Mesenchymal stem cell (in vitro differentiated cells and primary cell): Measurements from ENCODE around the gene MRE11.

Source experiments
- DNase-seq: peaks from one replicate; pipeline ENCODE4 v3.0.0-alpha.2; 2013
- H2AFZ ChIP-seq: one replicate; pipeline ENCODE4 v1.6.1; 2013; ENCODE audit warnings: low read depth, mild to moderate bottlenecking, control low read depth, inconsistent platforms, low read length, moderate library complexity
- H2AK5ac ChIP-seq: 2 replicates; pipeline ENCODE4 v1.6.1; 2013; ENCODE audit warnings: low read length, moderate library complexity, mild to moderate bottlenecking, inconsistent platforms; ENCODE audit not compliant: severe bottlenecking
- H2BK120ac ChIP-seq: one replicate; pipeline ENCODE4 v1.6.1; 2013; ENCODE audit warnings: low read depth, mild to moderate bottlenecking, inconsistent platforms, low read length, moderate library complexity
- H2BK12ac ChIP-seq, 2 experiments: one replicate each; pipeline ENCODE4 v1.6.1; 2013; ENCODE audit warnings: inconsistent platforms in 2 of 2, low read length in 2 of 2, mild to moderate bottlenecking in 2 of 2, moderate library complexity in 2 of 2, control low read depth in 1 of 2
- H2BK15ac ChIP-seq: one replicate; pipeline ENCODE4 v1.6.1; 2013; ENCODE audit warnings: mild to moderate bottlenecking, low read depth, inconsistent platforms; ENCODE audit not compliant: poor library complexity, severe bottlenecking
- H2BK5ac ChIP-seq: 2 replicates; pipeline ENCODE4 v1.6.1; 2013; ENCODE audit warnings: low read depth, mild to moderate bottlenecking, low read length, control low read depth, inconsistent platforms; ENCODE audit not compliant: poor library complexity, severe bottlenecking
- H3K14ac ChIP-seq, 2 experiments: one replicate each; pipeline ENCODE4 v1.6.1; 2013; ENCODE audit warnings: inconsistent platforms in 2 of 2, low read length in 2 of 2, control low read depth in 1 of 2, mild to moderate bottlenecking in 1 of 2, moderate library complexity in 1 of 2
- H3K18ac ChIP-seq, 2 experiments: one replicate each; pipeline ENCODE4 v1.6.1; 2013; ENCODE audit warnings: inconsistent platforms in 2 of 2, low read length in 2 of 2, control low read depth in 1 of 2, low read depth in 1 of 2, mild to moderate bottlenecking in 1 of 2
- H3K23ac ChIP-seq, 2 experiments: one replicate each; pipeline ENCODE4 v1.6.1; 2013; ENCODE audit warnings: inconsistent platforms in 2 of 2, low read length in 2 of 2, mild to moderate bottlenecking in 2 of 2, moderate library complexity in 2 of 2, control low read depth in 1 of 2
- H3K27ac ChIP-seq: 2 replicates; pipeline ENCODE4 v1.5.1; 2013; ENCODE audit warnings: mild to moderate bottlenecking, moderate library complexity, low read length, control low read depth, inconsistent platforms; ENCODE audit not compliant: poor library complexity, severe bottlenecking
- H3K27me3 ChIP-seq, 2 experiments: 2 replicates each; pipeline versions ENCODE4 v1.6.1 to v1.7.0; 2013; ENCODE audit warnings: low read length in 2 of 2, mild to moderate bottlenecking in 2 of 2, moderate library complexity in 2 of 2, control low read depth in 1 of 2, inconsistent platforms in 1 of 2; ENCODE audit not compliant: control insufficient read depth in 1 of 2, insufficient read depth in 1 of 2
- H3K36me3 ChIP-seq, 2 experiments: 2 replicates each; pipeline versions ENCODE4 v1.6.1 to v1.7.0; 2013; ENCODE audit warnings: low read length in 2 of 2, control low read depth in 1 of 2, inconsistent platforms in 1 of 2, low read depth in 1 of 2, mild to moderate bottlenecking in 1 of 2; ENCODE audit not compliant: insufficient read depth in 2 of 2, control insufficient read depth in 1 of 2
- H3K4ac ChIP-seq, 2 experiments: one replicate each; pipeline ENCODE4 v1.6.1; 2013; ENCODE audit warnings: inconsistent platforms in 2 of 2, low read length in 2 of 2, mild to moderate bottlenecking in 2 of 2, moderate library complexity in 2 of 2, control low read depth in 1 of 2, low read depth in 1 of 2
- H3K4me1 ChIP-seq: 2 replicates; pipeline ENCODE4 v1.6.1; 2013; ENCODE audit warnings: low read depth, low read length, control low read depth; ENCODE audit not compliant: control insufficient read depth, insufficient read depth
- H3K4me2 ChIP-seq: 2 replicates; pipeline ENCODE4 v1.6.1; 2013; ENCODE audit warnings: low read length, mild to moderate bottlenecking, inconsistent platforms; ENCODE audit not compliant: poor library complexity, severe bottlenecking
- H3K4me3 ChIP-seq, 2 experiments: 2 replicates each; pipeline versions ENCODE4 v1.5.1 to v1.7.0; 2013; ENCODE audit warnings: low read length in 2 of 2, mild to moderate bottlenecking in 2 of 2, control low read depth in 1 of 2, low read depth in 1 of 2; ENCODE audit not compliant: insufficient read depth in 1 of 2
- H3K79me1 ChIP-seq: replicated peaks from 2 replicates; pipeline ENCODE4 v1.6.1; 2013; ENCODE audit warnings: mild to moderate bottlenecking, control low read depth, low read length, inconsistent platforms; ENCODE audit not compliant: poor library complexity, severe bottlenecking
- H3K9ac ChIP-seq: 2 replicates; pipeline ENCODE4 v1.7.0; 2013; ENCODE audit warnings: mild to moderate bottlenecking, low read length, moderate library complexity
- H3K9me3 ChIP-seq: 2 replicates; pipeline ENCODE4 v1.7.0; 2013; ENCODE audit warnings: mild to moderate bottlenecking, low read length; ENCODE audit not compliant: control insufficient read depth
- H4K8ac ChIP-seq: one replicate; pipeline ENCODE4 v1.6.1; 2013; ENCODE audit warnings: inconsistent platforms, mild to moderate bottlenecking, low read length, moderate library complexity
- H4K91ac ChIP-seq: one replicate; pipeline ENCODE4 v1.6.1; 2013; ENCODE audit warnings: mild to moderate bottlenecking, low read length, inconsistent platforms
- WGBS: methylation state at CpG from one replicate; pipeline ENCODE4 v1.1.7; 2013; ENCODE audit warnings: mixed read lengths; 5-methylcytosine and 5-hydroxymethylcytosine counted together

Gene MRE11

GRCh38 chr11:94533696-94534630, 40.3 kb upstream of the MRE11 start:
- Histone ChIP-seq H2BK120ac (no peak overlapping the region), H3K9me3 (no peaks in the 10 kb centered on the region), H3K27me3 (no peaks in the 10 kb centered on the region), H2BK12ac (no peak overlapping the region), H4K91ac (no peak overlapping the region), H3K4ac (no peak overlapping the region), H3K9ac (peak overlapping the region; percentile 67), H3K23ac (no peak overlapping the region), H3K18ac (no peak overlapping the region), H3K4me2 (no peak overlapping the region), H3K36me3 (no peaks in the 10 kb centered on the region), H2BK15ac (no peak overlapping the region), H3K14ac (no peak overlapping the region), H3K4me3 (peak overlapping the region in 1 of 2 experiments; percentile 30), H3K4me1 (no peaks in the 10 kb centered on the region), H3K27ac (no peak overlapping the region), H2AFZ (no peak overlapping the region), H3K79me1 (no peaks in the 10 kb centered on the region), H2BK5ac (no peak overlapping the region), H4K8ac (no peak overlapping the region), H2AK5ac (no peak overlapping the region)
- 81% methylated on average over 4 of the region's 6 CpGs for WGBS
- DNase-seq = no peak

- Histone ChIP-seq H2BK120ac (no peak overlapping the region), H3K4me2 (no peak overlapping the region), H3K23ac (no peak overlapping the region), H3K36me3 (no peaks in the 10 kb centered on the region), H3K9ac (peak overlapping the region; percentile 67), H2AFZ (no peak overlapping the region), H2BK5ac (no peak overlapping the region), H3K14ac (no peak overlapping the region), H3K9me3 (no peaks in the 10 kb centered on the region), H2BK12ac (no peak overlapping the region), H4K8ac (no peak overlapping the region), H3K4me1 (no peaks in the 10 kb centered on the region), H3K79me1 (no peaks in the 10 kb centered on the region), H2AK5ac (no peak overlapping the region), H3K27me3 (no peaks in the 10 kb centered on the region), H3K4ac (no peak overlapping the region), H4K91ac (no peak overlapping the region), H3K27ac (no peak overlapping the region), H2BK15ac (no peak overlapping the region), H3K4me3 (no peak overlapping the region), H3K18ac (no peak overlapping the region)
- DNase-seq = no peak
- no CpG with 5 or more reads among the region's 1 CpG for WGBS
These were observed 39.6 kb upstream of the MRE11 start for GRCh38 chr11:94533206-94533605.

GRCh38 chr11:94532211-94532610, 38.6 kb upstream of the MRE11 start:
- H2AFZ ChIP-seq = no peak overlapping the region
- H3K27ac ChIP-seq = no peak overlapping the region

GRCh38 chr11:94528551-94528950, 34.9 kb upstream of the MRE11 start:
- H3K4ac ChIP-seq = no peak overlapping the region
- H3K27me3 ChIP-seq = no peaks in the 10 kb centered on the region
- no peak overlapping the region for H3K27ac ChIP-seq
- no peak overlapping the region for H4K91ac ChIP-seq
- no peak overlapping the region for H2BK12ac ChIP-seq
- H3K9ac ChIP-seq = no peak overlapping the region
- H4K8ac ChIP-seq = no peak overlapping the region
- no peak overlapping the region for H2AK5ac ChIP-seq
- H2BK5ac ChIP-seq = no peak overlapping the region
- H2BK120ac ChIP-seq = no peak overlapping the region
- H3K4me1 ChIP-seq = no peaks in the 10 kb centered on the region
- H3K79me1 ChIP-seq = no peaks in the 10 kb centered on the region
- H2BK15ac ChIP-seq = no peak overlapping the region
- no peak overlapping the region for H3K4me2 ChIP-seq
- DNase-seq = no peak
- no peak overlapping the region for H3K4me3 ChIP-seq
- H3K36me3 ChIP-seq = no peaks in the 10 kb centered on the region
- no peak overlapping the region for H3K23ac ChIP-seq
- H3K18ac ChIP-seq = no peak overlapping the region
- no peak overlapping the region for H3K14ac ChIP-seq
- H2AFZ ChIP-seq = no peak overlapping the region
- H3K9me3 ChIP-seq = no peaks in the 10 kb centered on the region

More at GRCh38 chr11:94532211-94532610, 38.6 kb upstream of the MRE11 start:
- Histone ChIP-seq H3K9me3 (no peaks in the 10 kb centered on the region), H4K91ac (no peak overlapping the region), H3K79me1 (no peaks in the 10 kb centered on the region), H3K27me3 (no peaks in the 10 kb centered on the region), H2BK120ac (no peak overlapping the region), H3K23ac (no peak overlapping the region), H3K4ac (no peak overlapping the region), H2AK5ac (no peak overlapping the region), H2BK12ac (no peak overlapping the region), H3K4me3 (no peak overlapping the region), H3K14ac (no peak overlapping the region), H3K4me1 (no peaks in the 10 kb centered on the region), H2BK5ac (no peak overlapping the region), H2BK15ac (no peak overlapping the region), H3K4me2 (no peak overlapping the region), H3K18ac (no peak overlapping the region), H4K8ac (no peak overlapping the region), H3K36me3 (no peaks in the 10 kb centered on the region), H3K9ac (no peak overlapping the region)
- whole genome bisulfite sequencing = 100% methylated on average over 2 of the region's 3 CpGs
- DNase-seq = no peak
